DOHH2 (cell line): ENCODE results near the gene ECHS1.

Experiments used
- EZH2phosphoT487 ChIP-seq: fragments of 200-600 bp; sonication (generic); IDR thresholded peaks from 2 replicates; pipeline ENCODE4 v1.6.1; 2017; ENCODE audit warnings: borderline replicate concordance, mild to moderate bottlenecking, antibody characterized with exemption, low read length, moderate library complexity, mixed read lengths
- TF ChIP-seq, protein P1 (sequence below): fragments of 200-600 bp; sonication (generic); IDR thresholded peaks from one replicate; pipeline ENCODE4 v1.5.1; 2014; ENCODE audit warnings: antibody characterized with exemption, mild to moderate bottlenecking, low read depth, low read length; ENCODE audit not compliant: poor library complexity, severe bottlenecking

GRCh38 chr10:133379801-133380666 lies 6.9 kb upstream of the ECHS1 start:
- TF ChIP-seq, protein P1, sequence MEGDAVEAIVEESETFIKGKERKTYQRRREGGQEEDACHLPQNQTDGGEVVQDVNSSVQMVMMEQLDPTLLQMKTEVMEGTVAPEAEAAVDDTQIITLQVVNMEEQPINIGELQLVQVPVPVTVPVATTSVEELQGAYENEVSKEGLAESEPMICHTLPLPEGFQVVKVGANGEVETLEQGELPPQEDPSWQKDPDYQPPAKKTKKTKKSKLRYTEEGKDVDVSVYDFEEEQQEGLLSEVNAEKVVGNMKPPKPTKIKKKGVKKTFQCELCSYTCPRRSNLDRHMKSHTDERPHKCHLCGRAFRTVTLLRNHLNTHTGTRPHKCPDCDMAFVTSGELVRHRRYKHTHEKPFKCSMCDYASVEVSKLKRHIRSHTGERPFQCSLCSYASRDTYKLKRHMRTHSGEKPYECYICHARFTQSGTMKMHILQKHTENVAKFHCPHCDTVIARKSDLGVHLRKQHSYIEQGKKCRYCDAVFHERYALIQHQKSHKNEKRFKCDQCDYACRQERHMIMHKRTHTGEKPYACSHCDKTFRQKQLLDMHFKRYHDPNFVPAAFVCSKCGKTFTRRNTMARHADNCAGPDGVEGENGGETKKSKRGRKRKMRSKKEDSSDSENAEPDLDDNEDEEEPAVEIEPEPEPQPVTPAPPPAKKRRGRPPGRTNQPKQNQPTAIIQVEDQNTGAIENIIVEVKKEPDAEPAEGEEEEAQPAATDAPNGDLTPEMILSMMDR = no peak
- TF ChIP-seq EZH2phosphoT487 = no peak
